HG03196 (cell line): ENCODE results near the gene CCNL1.

ENCODE experiments used
- ATAC-seq: cut with Tn5 transposase; IDR thresholded peaks from one replicate; pipeline ENCODE4 v1.9.1; 2021; ENCODE audit not compliant: unreplicated experiment

Gene CCNL1

GRCh38 chr3:157126365-157126764 lies 33.6 kb downstream of the CCNL1 start:
- no peak for ATAC-seq

- ATAC-seq = no peak
Observed at GRCh38 chr3:157125101-157125500, 34.8 kb downstream of the CCNL1 start.

GRCh38 chr3:157123621-157124020 lies 36.3 kb downstream of the CCNL1 start:
- no peak for ATAC-seq

GRCh38 chr3:157122832-157123427 lies 37.0 kb downstream of the CCNL1 start:
- no peak for ATAC-seq

- no peak for ATAC-seq
Observed at GRCh38 chr3:157122116-157122515, 37.8 kb downstream of the CCNL1 start.

GRCh38 chr3:157121522-157121921 lies 38.4 kb downstream of the CCNL1 start:
- no peak for ATAC-seq

- ATAC-seq = no peak
Observed at GRCh38 chr3:157120071-157120892, 39.7 kb downstream of the CCNL1 start.

- no peak for ATAC-seq
Observed at GRCh38 chr3:157119369-157119951, 40.5 kb downstream of the CCNL1 start.

- ATAC-seq = no peak
Observed at GRCh38 chr3:157117875-157118654, 41.9 kb downstream of the CCNL1 start.

GRCh38 chr3:157117206-157117605 lies 42.7 kb downstream of the CCNL1 start:
- ATAC-seq = no peak

GRCh38 chr3:157116017-157116416 lies 43.9 kb downstream of the CCNL1 start:
- ATAC-seq = no peak

GRCh38 chr3:157115069-157116006 lies 44.6 kb downstream of the CCNL1 start:
- no peak for ATAC-seq

- ATAC-seq = no peak
Observed at GRCh38 chr3:157113832-157114505, 46.0 kb downstream of the CCNL1 start.

GRCh38 chr3:157112536-157112935 lies 47.4 kb downstream of the CCNL1 start:
- ATAC-seq = no peak

- ATAC-seq = no peak
Observed at GRCh38 chr3:157111518-157111917, 48.4 kb downstream of the CCNL1 start.

- ATAC-seq = no peak
Observed at GRCh38 chr3:157110761-157111278, 49.1 kb downstream of the CCNL1 start.

- ATAC-seq = no peak
Observed at GRCh38 chr3:157109267-157110141, 50.4 kb downstream of the CCNL1 start.

GRCh38 chr3:157107644-157108133 lies 52.3 kb downstream of the CCNL1 start:
- no peak for ATAC-seq
